Activated T-helper 2 cell treated with anti-CD3 and anti-CD28 coated beads, Interferon-gamma antibody, Interleukin-2, Interleukin-4, amounts not matched to agents 10 μg/mL and 5 μg/mL and 100 μg/mL, durations not matched to agents 14 hours and 24 hours and 36 hours (primary cell): ENCODE results near the gene GRIK1. TPM values are rescaled to one million over a fixed set of nuclear protein-coding genes. Genes with fewer than 3 reads are reported as not detected.

ENCODE experiments used
- DNase-seq: peaks from one replicate; pipeline ENCODE4 v3.0.0; 2021; ENCODE audit warnings: low spot score
- H3K27ac Mint-ChIP-seq: one replicate; pipeline ENCODE4 v1.8.0; 2021; ENCODE audit warnings: mixed read lengths
- H3K27me3 Mint-ChIP-seq: one replicate; pipeline ENCODE4 v1.8.0; 2021; ENCODE audit warnings: low read depth, mixed read lengths
- H3K36me3 Mint-ChIP-seq: one replicate; pipeline ENCODE4 v1.8.0; 2021; ENCODE audit warnings: low read depth, mixed read lengths
- H3K4me1 Mint-ChIP-seq: one replicate; pipeline ENCODE4 v1.8.0; 2021; ENCODE audit warnings: low read depth, mixed read lengths
- H3K4me3 Mint-ChIP-seq: one replicate; pipeline ENCODE4 v1.8.0; 2021; ENCODE audit warnings: low read depth, mild to moderate bottlenecking, moderate library complexity, mixed read lengths
- H3K9me3 Mint-ChIP-seq: one replicate; pipeline ENCODE4 v1.8.0; 2021; ENCODE audit warnings: mixed read lengths
- intact Hi-C: fragments of 100-400 bp; cut with micrococcal nuclease; formaldehyde crosslinking; loops from one replicate; pipeline ENCODE4 v1.15.1; 2023
- total RNA-seq: library from RNA; stranded (reverse); gene quantifications from 2 replicates; pipeline ENCODE4 v1.2.3, GENCODE V29; 2022

GRIK1 gene
- total RNA-seq, 1 donor from 2014 or later: not detected

DNA sequence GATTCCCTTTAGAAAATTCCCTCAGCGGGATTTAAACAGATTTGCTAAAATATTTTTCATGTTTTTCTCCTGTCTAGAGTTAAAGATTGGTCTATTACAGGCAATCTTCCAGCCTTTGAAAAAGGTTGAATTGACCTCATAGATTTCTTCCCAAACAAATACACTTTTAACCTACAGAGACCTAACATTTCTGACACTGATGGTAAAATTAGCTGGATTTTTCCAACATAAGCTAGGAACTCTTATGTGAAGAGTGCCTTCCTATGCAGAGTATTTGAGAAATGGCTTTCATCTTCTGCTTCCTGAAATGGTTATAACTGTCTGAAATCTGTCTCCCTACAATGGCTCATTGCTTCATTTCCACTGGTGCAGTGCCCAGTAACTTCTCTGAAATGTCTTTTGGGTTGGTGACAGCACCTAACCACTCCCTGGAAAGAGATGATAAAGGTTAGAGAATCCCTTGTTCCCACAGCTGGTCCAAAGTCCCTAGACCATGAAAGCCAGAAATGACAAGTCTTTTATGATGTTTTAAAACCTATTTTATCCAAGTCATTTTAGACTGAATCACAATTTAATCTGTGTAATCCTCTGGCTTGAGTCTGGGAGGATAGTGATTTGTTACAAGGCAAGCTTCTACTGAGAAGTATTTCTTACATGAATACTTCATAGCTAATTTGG lies 371.6 kb downstream of the GRIK1 start:
- intact Hi-C loops: no loop called here
- Mint-ChIP-seq H3K9me3 (no peaks in the 10 kb centered on the region), H3K36me3 (no peaks in the 10 kb centered on the region), H3K27ac (no peak overlapping the region), H3K27me3 (no peaks in the 10 kb centered on the region), H3K4me1 (no peaks in the 10 kb centered on the region), H3K4me3 (no peak overlapping the region)
- no peak for DNase-seq

DNA sequence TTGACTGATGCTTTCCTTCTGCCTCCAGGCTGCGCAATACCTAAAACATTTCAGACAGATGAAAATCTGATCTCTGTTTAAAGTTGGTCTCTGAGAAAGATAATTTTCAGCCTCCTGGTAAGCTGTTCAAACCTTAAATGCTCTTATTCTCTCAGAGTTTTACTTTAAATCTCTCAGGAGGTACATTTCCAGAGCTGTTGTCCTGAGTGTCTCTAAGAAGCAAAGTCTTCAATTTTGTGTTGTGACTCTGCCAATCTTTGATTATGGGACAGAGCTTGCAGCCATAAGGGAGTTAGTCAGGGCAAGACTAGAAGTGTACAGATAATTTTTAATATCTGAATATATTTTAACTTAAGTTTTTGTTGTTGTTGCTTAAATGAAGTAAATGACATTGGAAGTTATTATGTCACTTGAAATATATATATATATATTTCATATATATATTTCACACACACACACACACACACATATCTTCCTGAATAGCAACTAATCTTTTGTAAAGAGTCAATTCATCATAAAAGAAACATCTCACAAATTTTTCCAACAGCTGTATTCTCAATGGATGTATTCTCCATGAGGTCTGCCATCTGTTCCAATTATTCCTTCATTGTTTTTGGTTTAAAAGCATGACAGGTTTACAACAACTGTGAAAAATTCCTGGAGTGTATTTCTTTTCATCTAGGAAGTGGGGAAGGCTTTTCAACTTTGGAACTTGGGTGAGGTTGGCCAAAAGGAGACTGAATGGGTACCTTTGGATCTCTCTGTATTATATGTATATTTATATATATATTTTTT lies 381.7 kb downstream of the GRIK1 start:
- Mint-ChIP-seq H3K36me3 (no peaks in the 10 kb centered on the region), H3K4me3 (no peak overlapping the region), H3K27ac (no peak overlapping the region), H3K27me3 (no peaks in the 10 kb centered on the region), H3K4me1 (no peaks in the 10 kb centered on the region), H3K9me3 (no peaks in the 10 kb centered on the region)
- DNase-seq: no peak
- intact Hi-C loops: no loop called here

DNA sequence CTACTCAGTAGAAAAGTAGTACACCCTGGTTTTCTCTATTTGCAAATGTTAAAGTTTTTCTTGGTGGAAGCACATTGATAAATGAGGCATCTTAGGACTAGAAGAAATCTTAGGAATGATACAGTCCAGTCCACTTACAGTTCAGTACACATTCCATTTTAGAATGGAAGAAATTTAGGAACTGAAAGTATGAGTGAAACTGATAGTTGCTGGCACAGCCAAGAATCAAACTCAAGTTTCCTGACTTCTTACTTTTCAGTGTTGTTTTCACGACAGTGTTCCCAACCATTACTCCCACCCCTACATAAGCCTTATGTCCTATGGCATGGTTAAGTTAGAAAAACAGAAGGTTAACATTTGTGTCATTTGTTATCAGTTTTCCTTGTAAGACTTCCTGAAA lies 382.6 kb downstream of the GRIK1 start:
- DNase-seq: no peak
- no peak overlapping the region for H3K27ac Mint-ChIP-seq
- no peaks in the 10 kb centered on the region for H3K4me1 Mint-ChIP-seq
- no peaks in the 10 kb centered on the region for H3K36me3 Mint-ChIP-seq
- intact Hi-C loops: no loop called here
- no peak overlapping the region for H3K4me3 Mint-ChIP-seq
- H3K27me3 Mint-ChIP-seq: no peaks in the 10 kb centered on the region
- no peaks in the 10 kb centered on the region for H3K9me3 Mint-ChIP-seq

DNA sequence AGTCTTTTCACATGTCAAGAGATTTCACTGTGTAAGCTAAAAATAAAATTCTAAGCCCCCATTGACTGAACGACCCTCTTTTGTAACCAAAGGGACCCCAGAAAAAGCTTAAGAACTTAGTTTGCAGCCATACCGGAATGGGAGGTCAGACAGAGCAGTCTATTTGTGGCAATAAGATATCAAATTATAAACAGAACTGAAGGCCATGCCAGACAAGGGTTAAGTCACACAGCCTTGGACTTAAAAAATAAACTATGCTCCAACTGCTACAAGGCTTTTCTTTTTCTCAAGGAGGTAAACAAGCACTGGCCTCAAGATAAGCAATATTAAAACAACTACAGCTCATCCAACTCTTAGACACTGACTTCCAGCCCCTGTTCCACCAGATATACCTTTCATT lies 384.2 kb downstream of the GRIK1 start:
- Mint-ChIP-seq H3K4me1 (no peaks in the 10 kb centered on the region), H3K36me3 (no peaks in the 10 kb centered on the region), H3K27ac (no peak overlapping the region), H3K4me3 (no peak overlapping the region), H3K27me3 (no peaks in the 10 kb centered on the region), H3K9me3 (no peaks in the 10 kb centered on the region)
- DNase-seq: no peak
- intact Hi-C loops: no loop called here

DNA sequence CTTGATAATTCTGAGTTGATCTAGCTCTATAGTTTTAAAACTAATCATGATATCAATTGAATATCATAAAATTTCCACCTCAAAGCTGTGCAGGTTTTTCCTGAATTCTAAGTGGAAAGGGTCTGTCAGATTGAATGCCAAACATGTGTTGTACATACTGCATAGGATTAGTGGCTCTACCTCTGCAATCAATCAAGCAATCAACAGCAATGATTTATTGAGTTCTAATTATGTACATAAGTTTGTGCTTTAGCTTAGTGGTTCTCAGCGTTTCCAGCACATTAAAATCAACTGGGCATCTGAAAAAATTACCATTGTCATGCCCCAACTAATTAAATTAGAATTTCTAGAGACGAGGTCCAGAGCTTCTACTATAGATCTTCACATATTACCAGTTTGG lies 389.6 kb downstream of the GRIK1 start:
- Mint-ChIP-seq H3K4me3 (no peak overlapping the region), H3K27me3 (no peaks in the 10 kb centered on the region), H3K27ac (no peak overlapping the region), H3K4me1 (no peaks in the 10 kb centered on the region), H3K36me3 (no peaks in the 10 kb centered on the region), H3K9me3 (no peaks in the 10 kb centered on the region)
- no peak for DNase-seq
- intact Hi-C loops: no loop called here

DNA sequence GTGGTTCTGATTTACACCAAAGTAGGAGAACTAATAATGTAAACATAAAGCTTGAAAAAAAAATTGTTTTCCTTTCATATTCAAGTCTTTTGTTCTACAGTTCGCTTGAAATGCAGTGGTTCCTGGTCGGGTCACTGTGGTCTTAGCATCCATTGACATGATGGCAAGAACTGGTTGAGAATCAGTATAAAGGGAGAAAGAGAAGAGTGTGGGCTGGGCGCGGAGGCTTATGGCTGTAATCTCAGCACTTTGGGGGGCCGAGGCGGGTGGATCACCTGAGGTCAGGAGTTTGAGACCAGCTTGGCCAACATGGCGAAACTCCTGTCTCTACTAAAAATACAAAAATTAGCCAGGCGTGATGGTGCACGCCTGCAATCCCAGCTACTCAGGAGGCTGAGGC lies 390.2 kb downstream of the GRIK1 start:
- no peak overlapping the region for H3K4me3 Mint-ChIP-seq
- H3K4me1 Mint-ChIP-seq: no peaks in the 10 kb centered on the region
- H3K27me3 Mint-ChIP-seq: no peaks in the 10 kb centered on the region
- no peaks in the 10 kb centered on the region for H3K9me3 Mint-ChIP-seq
- intact Hi-C loops: no loop called here
- no peaks in the 10 kb centered on the region for H3K36me3 Mint-ChIP-seq
- no peak for DNase-seq
- no peak overlapping the region for H3K27ac Mint-ChIP-seq

DNA sequence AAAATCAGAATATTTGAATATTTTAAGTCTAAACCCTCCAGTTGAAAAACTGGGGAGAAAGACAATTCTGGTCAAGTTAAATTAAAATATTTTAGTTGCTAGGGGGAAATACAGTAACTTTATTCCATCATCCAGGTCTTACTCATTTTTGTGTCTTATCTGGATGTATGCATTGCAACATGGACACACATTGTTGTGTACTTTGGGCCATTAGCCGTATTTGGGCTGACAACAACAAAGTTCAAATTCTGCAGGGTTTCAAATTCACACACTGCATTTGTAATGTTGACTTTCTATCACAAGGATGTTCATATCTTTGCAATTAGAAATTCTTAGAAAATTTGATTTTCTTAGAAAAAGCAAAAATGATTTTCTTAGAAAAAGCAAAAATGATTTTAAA lies 391.8 kb downstream of the GRIK1 start:
- Mint-ChIP-seq H3K4me1 (no peaks in the 10 kb centered on the region), H3K27me3 (no peaks in the 10 kb centered on the region), H3K36me3 (no peaks in the 10 kb centered on the region), H3K9me3 (no peaks in the 10 kb centered on the region), H3K4me3 (no peak overlapping the region), H3K27ac (no peak overlapping the region)
- no peak for DNase-seq
- intact Hi-C loops: no loop called here

DNA sequence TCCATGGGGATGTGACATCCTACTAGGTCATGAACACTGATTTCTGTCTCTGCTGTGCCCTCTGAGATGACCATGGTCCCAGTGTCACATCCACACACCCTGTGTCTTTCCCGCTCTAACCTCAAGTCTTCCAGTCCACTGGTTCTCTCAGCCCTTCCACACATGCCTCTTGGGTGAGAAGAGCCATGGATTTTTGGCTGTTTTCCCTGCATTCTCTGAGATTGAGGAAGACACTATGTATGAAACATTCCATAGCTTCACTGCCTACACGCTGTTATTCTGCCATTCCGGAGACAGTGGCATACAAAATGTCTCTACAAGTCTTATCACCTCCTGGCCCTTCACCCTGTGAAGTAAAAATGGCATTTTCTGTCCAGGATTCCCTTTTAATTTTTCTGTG lies 393.7 kb downstream of the GRIK1 start:
- no peak overlapping the region for H3K4me3 Mint-ChIP-seq
- H3K27ac Mint-ChIP-seq: no peak overlapping the region
- H3K36me3 Mint-ChIP-seq: no peaks in the 10 kb centered on the region
- no peaks in the 10 kb centered on the region for H3K9me3 Mint-ChIP-seq
- intact Hi-C loops: no loop called here
- H3K27me3 Mint-ChIP-seq: no peaks in the 10 kb centered on the region
- no peak for DNase-seq
- no peaks in the 10 kb centered on the region for H3K4me1 Mint-ChIP-seq

DNA sequence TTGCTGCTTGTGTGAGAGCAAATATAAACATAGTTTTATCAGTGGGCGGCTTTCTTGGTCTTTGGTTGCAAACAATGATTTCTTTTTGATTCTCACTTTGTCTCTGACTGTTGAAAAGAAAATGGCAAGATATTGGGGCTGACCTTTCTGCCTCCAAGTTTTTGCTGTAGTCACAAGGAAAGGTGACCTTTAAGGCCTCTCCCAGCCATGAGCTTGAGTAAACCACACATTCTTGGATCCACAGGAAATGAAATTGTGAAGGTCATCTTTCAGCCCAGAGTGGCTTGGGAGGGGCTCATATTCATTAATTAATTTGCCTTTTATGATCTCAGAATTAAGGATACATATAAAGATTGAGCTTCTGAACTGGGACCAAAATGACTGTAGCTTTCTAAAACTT lies 399.5 kb downstream of the GRIK1 start:
- Mint-ChIP-seq H3K4me3 (no peak overlapping the region), H3K27me3 (no peaks in the 10 kb centered on the region), H3K4me1 (no peaks in the 10 kb centered on the region), H3K27ac (no peak overlapping the region), H3K9me3 (peaks cover 10% of the 10 kb centered on the region), H3K36me3 (no peaks in the 10 kb centered on the region)
- intact Hi-C loops: no loop called here
- DNase-seq: no peak

DNA sequence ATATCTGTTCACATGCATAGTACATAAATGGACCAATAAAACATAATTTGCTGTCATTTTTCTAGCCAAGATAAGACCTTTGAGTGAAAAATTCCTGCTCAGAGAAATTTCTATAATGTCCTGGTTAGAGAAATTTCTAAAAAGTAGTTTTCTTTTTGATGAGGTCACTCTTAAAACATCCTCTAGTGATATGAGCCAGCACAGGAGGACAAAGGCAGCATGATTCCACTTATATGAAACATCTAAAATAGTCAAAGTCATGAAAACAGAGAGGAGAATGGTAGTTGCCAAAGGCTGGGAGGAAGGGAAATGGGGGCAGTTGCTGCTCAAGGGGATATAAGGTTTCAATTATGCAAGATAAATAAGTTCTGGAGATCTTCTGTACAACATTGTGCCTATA lies 401.7 kb downstream of the GRIK1 start:
- Mint-ChIP-seq H3K9me3 (peaks cover 10% of the 10 kb centered on the region), H3K4me1 (no peaks in the 10 kb centered on the region), H3K27ac (no peak overlapping the region), H3K27me3 (no peaks in the 10 kb centered on the region), H3K4me3 (no peak overlapping the region), H3K36me3 (no peaks in the 10 kb centered on the region)
- DNase-seq: no peak
- intact Hi-C loops: no loop called here

DNA sequence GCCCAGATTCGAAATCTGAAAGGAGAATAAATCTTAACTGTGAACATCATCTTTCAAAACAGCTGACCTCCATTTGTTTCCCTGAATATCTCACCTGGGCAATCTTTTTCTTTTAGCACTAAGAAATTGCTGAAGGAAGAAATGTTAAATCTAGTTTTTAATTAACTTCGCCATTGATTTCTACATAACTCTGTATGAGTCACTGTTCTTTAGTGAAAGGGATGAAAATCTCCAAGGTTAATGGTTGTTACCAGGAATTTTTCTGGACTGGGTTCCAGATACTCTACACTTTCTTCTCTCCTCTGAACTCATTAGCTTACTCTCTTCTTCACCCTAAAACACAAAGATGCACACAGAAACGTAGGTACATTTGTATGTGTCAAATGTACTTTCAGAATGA lies 405.3 kb downstream of the GRIK1 start:
- Mint-ChIP-seq H3K4me1 (no peaks in the 10 kb centered on the region), H3K36me3 (no peaks in the 10 kb centered on the region), H3K4me3 (no peak overlapping the region), H3K27ac (no peak overlapping the region), H3K27me3 (no peaks in the 10 kb centered on the region), H3K9me3 (peaks cover 10% of the 10 kb centered on the region)
- no peak for DNase-seq
- intact Hi-C loops: no loop called here

DNA sequence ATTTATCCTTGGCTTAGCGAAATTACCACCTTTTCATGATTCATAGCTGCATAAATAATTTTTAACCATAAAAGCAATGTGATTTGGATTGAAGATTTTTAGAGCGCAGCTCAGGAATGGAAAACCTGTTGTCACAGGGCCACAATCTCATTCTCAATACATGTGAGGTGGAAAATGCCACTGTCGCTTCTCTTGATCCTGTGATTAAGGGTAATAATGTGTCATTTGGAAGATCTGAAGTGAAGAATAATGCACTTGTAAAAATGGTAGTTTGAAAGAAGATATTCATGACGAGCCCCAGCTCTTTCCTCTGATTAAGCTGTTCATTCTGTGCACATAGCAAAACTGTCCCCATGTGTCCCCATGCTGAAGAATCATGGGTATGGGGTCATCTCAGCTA lies 410.7 kb downstream of the GRIK1 start:
- intact Hi-C loops: no loop called here
- H3K4me3 Mint-ChIP-seq: no peak overlapping the region
- no peaks in the 10 kb centered on the region for H3K4me1 Mint-ChIP-seq
- H3K9me3 Mint-ChIP-seq: peaks cover 18% of the 10 kb centered on the region
- H3K36me3 Mint-ChIP-seq: no peaks in the 10 kb centered on the region
- DNase-seq: no peak
- H3K27ac Mint-ChIP-seq: no peak overlapping the region
- no peaks in the 10 kb centered on the region for H3K27me3 Mint-ChIP-seq

DNA sequence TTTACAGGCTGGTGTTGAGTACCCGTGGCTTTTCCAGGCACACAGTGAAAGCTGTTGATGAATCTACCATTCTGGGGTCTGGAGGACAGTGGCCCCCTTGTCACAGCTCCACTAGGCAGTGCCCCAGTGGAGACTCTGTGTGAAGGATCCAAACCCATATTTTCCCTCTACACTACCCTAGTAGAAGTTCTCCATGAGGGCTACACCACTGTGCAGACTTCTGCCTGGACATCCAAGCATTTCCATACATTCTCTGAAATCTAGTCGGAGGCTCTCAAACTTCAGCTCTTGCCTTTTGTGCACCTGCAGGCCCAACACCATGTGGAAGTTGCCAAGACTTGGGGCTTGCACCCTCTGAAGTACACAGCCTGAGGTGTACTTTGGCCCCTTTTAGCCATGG lies 413.3 kb downstream of the GRIK1 start:
- H3K27me3 Mint-ChIP-seq: no peaks in the 10 kb centered on the region
- DNase-seq: no peak
- H3K9me3 Mint-ChIP-seq: peaks cover 18% of the 10 kb centered on the region
- intact Hi-C loops: no loop called here
- no peaks in the 10 kb centered on the region for H3K4me1 Mint-ChIP-seq
- H3K36me3 Mint-ChIP-seq: no peaks in the 10 kb centered on the region
- H3K4me3 Mint-ChIP-seq: no peak overlapping the region
- H3K27ac Mint-ChIP-seq: no peak overlapping the region
